G401.6 (cell line): ENCODE data around the gene SHMT1.
"Not testable (repeated sequence)": the region's sequence is repeated elsewhere in the genome, so short reads cannot be mapped to it uniquely, and the experiment has no call there.

ENCODE experiments used
- FAIRE-seq: peaks from 2 replicates; lab custom pipeline; 2012; peaks lifted over from hg19 to GRCh38; lab: Jason Lieb, UNC

SHMT1 gene

GRCh38 chr17:18363101-18364049 lies at the start of gene SHMT1:
Gene SHMT1, minus strand, starts transcription at chr17:18363550. Its CDS starts 7,569 bp downstream, at chr17:18355981.
- peak; percentile 94 for FAIRE-seq

- not testable (repeated sequence) for FAIRE-seq
Observed at GRCh38 chr17:18412001-18412538, 48.7 kb upstream of the SHMT1 start.

- not testable (repeated sequence) for FAIRE-seq
Observed at GRCh38 chr17:18411377-18411864, 48.1 kb upstream of the SHMT1 start.

- FAIRE-seq = not testable (repeated sequence)
Observed at GRCh38 chr17:18410736-18411135, 47.4 kb upstream of the SHMT1 start.

GRCh38 chr17:18409321-18409720 lies 46.0 kb upstream of the SHMT1 start:
- not testable (repeated sequence) for FAIRE-seq

GRCh38 chr17:18408906-18409305 lies 45.6 kb upstream of the SHMT1 start:
- FAIRE-seq = peak; percentile 47

GRCh38 chr17:18403604-18404003 lies 40.3 kb upstream of the SHMT1 start:
- FAIRE-seq = not testable (repeated sequence)

- not testable (repeated sequence) for FAIRE-seq
Observed at GRCh38 chr17:18403166-18403565, 39.8 kb upstream of the SHMT1 start.

- not testable (repeated sequence) for FAIRE-seq
Observed at GRCh38 chr17:18401872-18402590, 38.7 kb upstream of the SHMT1 start.

- FAIRE-seq = not testable (repeated sequence)
Observed at GRCh38 chr17:18388728-18389127, 25.4 kb upstream of the SHMT1 start.

- not testable (repeated sequence) for FAIRE-seq
Observed at GRCh38 chr17:18388266-18388665, 24.9 kb upstream of the SHMT1 start.

GRCh38 chr17:18387583-18387982 lies 24.2 kb upstream of the SHMT1 start:
- FAIRE-seq = not testable (repeated sequence)

GRCh38 chr17:18384271-18384670 lies 20.9 kb upstream of the SHMT1 start:
- not testable (repeated sequence) for FAIRE-seq

- not testable (repeated sequence) for FAIRE-seq
Observed at GRCh38 chr17:18383079-18383481, 19.7 kb upstream of the SHMT1 start.

- FAIRE-seq = no peak
Observed at GRCh38 chr17:18382441-18383078, 19.2 kb upstream of the SHMT1 start.

GRCh38 chr17:18381953-18382245 lies 18.5 kb upstream of the SHMT1 start:
- FAIRE-seq = no peak

- FAIRE-seq = no peak
Observed at GRCh38 chr17:18381158-18381952, 18.0 kb upstream of the SHMT1 start.

GRCh38 chr17:18380471-18381157 lies 17.3 kb upstream of the SHMT1 start:
- no peak for FAIRE-seq

GRCh38 chr17:18379246-18380146 lies 16.1 kb upstream of the SHMT1 start:
- no peak for FAIRE-seq

GRCh38 chr17:18378614-18379013 lies 15.3 kb upstream of the SHMT1 start:
- not testable (repeated sequence) for FAIRE-seq
